ENCODE data around the gene CMSS1.

GRCh38 chr3:99940350-99940749, 122.7 kb downstream of the CMSS1 start:
- TF ChIP-seq CTCF (IDR thresholded peaks at IDR 0.05) = no peak
- no peak for TF ChIP-seq POLR2A (IDR thresholded peaks at IDR 0.05)

All from Peyer's patch (tissue), 4 donors.